Activated naive CD8-positive, alpha-beta T cell (primary cell): ENCODE results near the gene CDKN1C.
A peak's percentile ranks its signal among the peaks of the same experiment; 100 is the strongest.

ENCODE experiments used
- H3K27ac Mint-ChIP-seq: one replicate; pipeline ENCODE4 v1.8.0; 2021; ENCODE audit warnings: mixed read lengths
- H3K27me3 Mint-ChIP-seq: one replicate; pipeline ENCODE4 v1.8.0; 2021; ENCODE audit warnings: mixed read lengths
- H3K36me3 Mint-ChIP-seq: one replicate; pipeline ENCODE4 v1.8.0; 2021; ENCODE audit warnings: mixed read lengths
- H3K4me1 Mint-ChIP-seq: one replicate; pipeline ENCODE4 v1.8.0; 2021; ENCODE audit warnings: low read depth, mixed read lengths
- H3K4me3 Mint-ChIP-seq: one replicate; pipeline ENCODE4 v1.8.0; 2021; ENCODE audit warnings: mild to moderate bottlenecking, mixed read lengths
- H3K9me3 Mint-ChIP-seq: one replicate; pipeline ENCODE4 v1.8.0; 2021; ENCODE audit warnings: low read depth, mixed read lengths

CDKN1C gene

DNA sequence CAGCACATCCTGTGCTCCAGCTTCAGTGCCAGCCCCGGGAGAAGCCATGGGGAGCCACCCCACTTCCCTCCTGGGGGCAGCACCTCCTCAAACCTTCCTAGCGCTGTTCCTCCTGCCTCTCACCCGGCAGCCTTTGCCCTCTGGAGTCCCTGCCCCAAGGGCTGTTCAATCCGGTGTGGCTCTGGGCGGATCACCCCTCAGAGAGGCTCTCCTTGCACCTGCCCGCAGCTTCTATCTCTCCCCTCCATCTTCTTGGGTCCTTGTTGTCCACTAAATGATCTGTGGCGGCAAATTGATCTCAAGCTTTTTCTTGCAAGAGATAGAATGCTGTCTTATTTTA lies 18.1 kb upstream of the CDKN1C start:
- H3K27me3 Mint-ChIP-seq: no peaks in the 10 kb centered on the region
- H3K9me3 Mint-ChIP-seq: no peaks in the 10 kb centered on the region

DNA sequence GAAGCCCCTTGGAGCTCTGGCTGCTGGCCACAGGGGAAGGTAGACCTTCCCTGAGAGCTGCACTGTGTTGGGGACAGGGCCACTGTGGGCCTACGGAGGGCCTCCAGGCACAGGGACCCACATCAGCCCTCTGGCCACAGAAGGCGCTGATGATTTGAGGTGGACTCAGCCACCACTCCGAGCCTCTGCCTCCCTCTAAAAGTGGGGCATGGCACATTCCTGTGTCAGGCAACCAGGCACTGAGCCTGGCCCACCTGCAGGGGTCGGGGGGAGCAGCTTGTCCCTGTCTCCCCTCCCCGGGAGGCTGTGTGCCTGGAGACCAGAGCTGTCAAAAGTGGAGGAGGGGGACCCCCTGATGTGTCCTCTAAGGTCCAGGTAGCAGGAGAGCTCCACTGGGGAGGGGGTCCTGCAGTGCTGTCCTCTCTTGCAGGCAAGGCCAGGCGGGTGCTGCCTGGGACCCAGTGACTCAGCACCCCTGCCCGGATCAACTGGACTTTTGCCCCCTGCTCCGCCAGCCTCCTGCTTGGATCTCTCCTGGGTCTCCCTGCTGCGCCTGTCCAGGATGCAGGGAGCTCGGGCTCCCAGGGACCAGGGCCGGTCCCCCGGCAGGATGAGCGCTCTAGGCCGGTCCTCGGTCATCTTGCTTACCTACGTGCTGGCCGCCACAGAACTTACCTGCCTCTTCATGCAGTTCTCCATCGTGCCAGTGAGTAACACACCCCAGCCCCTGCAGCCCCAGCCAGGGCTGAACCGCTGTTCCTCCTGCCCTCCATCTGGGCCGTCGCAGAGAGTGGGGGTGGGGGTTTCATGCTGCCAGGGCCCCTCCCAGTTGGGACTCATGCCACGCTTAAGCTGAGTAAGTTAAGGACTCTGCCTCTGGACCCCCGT lies 17.5 kb upstream of the CDKN1C start:
- peak overlapping the region; percentile 69 for H3K4me3 Mint-ChIP-seq
- H3K27ac Mint-ChIP-seq: no peak overlapping the region
- H3K27me3 Mint-ChIP-seq: no peaks in the 10 kb centered on the region
- no peaks in the 10 kb centered on the region for H3K9me3 Mint-ChIP-seq
- H3K36me3 Mint-ChIP-seq: peaks cover 14% of the 10 kb centered on the region
- H3K4me1 Mint-ChIP-seq: peaks cover 35% of the 10 kb centered on the region

More for the DNA sequence above, 18.1 kb upstream of the CDKN1C start:
- Mint-ChIP-seq H3K36me3 (peaks cover 14% of the 10 kb centered on the region), H3K4me1 (peaks cover 29% of the 10 kb centered on the region), H3K4me3 (peak overlapping the region; percentile 69), H3K27ac (no peak overlapping the region)

DNA sequence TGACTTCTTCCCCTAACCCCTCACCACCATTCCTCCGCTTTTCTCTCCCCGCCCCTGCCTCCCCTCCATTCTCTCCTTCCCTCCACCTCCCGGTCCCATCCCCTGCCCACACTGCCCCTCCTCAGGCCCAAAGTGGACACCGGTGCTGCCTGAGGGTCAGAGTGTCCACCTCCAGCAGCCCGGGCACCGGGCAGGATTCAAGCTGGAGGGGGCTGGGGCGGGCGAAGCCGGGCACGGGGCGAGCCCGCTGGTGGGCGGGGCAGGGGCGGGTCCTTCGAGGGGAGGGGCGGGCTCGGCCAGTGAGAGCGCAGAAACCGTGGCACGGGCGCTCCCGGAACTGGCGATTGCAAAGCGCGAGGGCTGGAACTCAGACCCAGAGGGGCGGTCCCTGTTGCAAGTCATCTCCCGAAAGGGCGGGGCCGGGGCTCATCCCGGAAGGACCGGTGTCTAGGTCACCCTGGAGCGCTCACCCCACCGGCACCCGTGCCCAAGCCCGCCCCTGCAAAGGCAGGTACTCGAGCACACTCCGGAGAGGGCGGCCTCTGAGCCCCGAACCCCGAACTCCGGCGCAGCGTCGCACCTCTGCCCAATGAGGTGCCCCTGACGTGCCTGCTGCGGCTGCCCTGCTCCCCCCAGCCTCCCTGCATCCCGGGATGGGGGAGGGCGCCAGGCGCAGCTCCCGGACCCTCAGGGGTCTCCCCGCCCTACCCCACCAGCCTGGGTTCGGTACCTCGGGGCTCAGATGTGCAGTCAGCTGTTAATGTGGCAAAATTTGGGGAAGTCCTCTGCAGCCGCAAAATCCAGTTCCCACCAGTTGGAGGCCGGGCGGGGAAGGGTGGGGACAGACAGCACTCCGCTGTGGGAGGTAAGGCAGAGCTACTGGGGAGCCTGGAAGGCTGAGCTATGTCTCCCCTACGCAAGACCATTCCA lies 16.5 kb upstream of the CDKN1C start:
- peak overlapping the region; percentile 67 for H3K4me3 Mint-ChIP-seq
- peaks cover 39% of the 10 kb centered on the region for H3K4me1 Mint-ChIP-seq
- H3K36me3 Mint-ChIP-seq: peaks cover 14% of the 10 kb centered on the region
- H3K27ac Mint-ChIP-seq: no peak overlapping the region
- H3K9me3 Mint-ChIP-seq: no peaks in the 10 kb centered on the region
- no peaks in the 10 kb centered on the region for H3K27me3 Mint-ChIP-seq

DNA sequence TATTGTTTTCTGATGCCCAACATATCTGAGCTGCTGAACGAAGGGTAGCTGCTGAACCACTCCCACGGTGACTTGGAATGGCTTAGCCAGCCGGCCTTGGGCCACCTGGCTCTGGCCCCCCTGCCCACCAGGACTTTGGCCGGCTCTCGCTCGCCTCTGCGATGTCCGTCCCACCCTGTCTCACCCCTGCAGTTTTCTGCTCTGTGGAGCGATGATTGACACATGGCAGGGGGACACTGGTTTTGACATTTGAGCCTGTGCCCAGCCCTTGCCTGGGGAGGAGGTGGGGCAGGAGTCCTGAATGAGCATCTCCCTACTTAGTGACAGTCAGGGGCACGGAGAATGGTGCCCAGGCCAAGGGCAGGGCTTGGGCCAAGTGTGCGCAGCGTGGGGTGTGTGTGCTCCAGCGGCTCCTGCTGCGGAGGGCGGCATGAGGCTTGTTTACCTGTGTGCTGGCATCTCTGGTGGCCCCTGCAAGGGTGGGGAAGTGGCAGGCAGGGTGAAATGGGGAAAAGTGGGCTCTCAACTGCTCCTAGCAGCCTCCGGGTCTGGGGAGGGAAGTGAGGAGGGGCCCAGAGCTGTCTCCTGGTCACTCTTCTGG lies 15.7 kb upstream of the CDKN1C start:
- peaks cover 39% of the 10 kb centered on the region for H3K4me1 Mint-ChIP-seq

DNA sequence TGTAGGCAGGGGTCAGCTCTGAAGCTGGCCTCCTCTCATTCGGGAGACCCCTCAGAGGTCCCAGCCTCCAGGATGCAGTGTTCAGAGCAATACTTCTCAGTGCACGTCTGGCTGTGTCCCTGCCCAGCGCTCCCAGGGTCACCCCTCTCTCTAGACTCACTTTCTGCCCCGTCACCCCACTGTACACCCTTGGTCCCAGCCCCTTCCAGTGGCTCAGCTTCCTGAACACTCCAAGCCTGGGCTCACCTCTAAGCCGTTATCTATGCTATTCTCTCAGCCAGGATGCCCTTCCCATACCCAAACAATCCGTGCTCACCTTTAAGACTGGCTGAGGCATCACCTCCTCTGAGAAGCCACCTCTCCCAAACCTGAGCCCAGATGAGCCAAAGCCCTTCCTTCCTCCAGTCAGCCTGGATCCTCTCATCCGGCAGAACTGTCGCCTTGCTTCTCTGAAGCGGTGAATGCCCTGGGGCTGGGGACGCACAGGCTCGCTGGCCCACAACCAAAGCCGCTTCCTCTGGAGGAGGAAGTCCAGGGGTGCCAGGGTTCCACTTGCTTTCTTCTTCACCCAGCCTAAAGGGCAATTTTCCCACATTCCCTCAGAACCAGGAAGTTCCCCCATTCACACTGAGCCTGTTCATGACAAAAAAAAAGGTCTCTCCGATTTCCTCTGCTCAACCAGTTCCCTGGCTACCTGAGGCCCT lies 13.7 kb upstream of the CDKN1C start:
- H3K4me1 Mint-ChIP-seq: peaks cover 39% of the 10 kb centered on the region
- no peaks in the 10 kb centered on the region for H3K27me3 Mint-ChIP-seq
- no peaks in the 10 kb centered on the region for H3K9me3 Mint-ChIP-seq
- H3K36me3 Mint-ChIP-seq: peaks cover 2% of the 10 kb centered on the region
- peak overlapping the region; percentile 72 for H3K4me3 Mint-ChIP-seq
- H3K27ac Mint-ChIP-seq: peak overlapping the region; percentile 88

More for the DNA sequence above, 15.7 kb upstream of the CDKN1C start:
- peak overlapping the region; percentile 66 for H3K4me3 Mint-ChIP-seq
- peaks cover 14% of the 10 kb centered on the region for H3K36me3 Mint-ChIP-seq
- H3K27me3 Mint-ChIP-seq: no peaks in the 10 kb centered on the region
- no peaks in the 10 kb centered on the region for H3K9me3 Mint-ChIP-seq
- H3K27ac Mint-ChIP-seq: no peak overlapping the region

DNA sequence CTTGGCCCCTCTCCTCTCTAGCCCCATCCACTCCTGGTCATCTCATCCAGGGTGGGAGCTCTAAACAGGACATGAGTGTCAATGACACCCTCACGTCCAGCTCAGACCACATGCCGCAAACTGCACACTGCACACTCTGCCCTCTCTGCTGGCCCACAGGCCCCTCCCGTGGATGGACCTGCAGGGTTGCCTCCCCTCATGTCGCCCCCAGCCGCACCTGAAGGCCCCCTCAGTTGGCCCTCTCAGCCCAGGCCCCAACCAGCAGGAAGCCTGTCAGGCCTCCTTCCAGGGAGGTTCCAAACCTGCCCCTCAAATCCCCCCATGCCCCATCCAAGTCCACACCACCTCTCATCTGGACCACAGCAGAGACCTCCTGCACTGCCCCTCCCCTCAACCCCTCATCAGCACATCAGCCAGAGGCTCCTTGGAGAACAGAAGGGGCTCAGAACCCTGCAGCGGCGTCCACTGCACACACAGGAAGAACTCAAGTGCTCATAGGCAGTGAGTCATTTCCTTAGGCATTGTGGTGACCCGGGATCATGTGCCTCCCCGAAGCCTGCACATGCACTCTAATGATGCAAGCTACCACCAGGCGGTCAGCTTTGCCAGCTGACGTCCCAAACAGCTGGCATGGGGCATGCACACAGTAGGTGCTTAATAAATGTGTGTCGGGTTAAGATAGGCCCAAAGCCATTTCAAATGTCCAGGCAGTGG lies 12.9 kb upstream of the CDKN1C start:
- H3K4me1 Mint-ChIP-seq: peaks cover 35% of the 10 kb centered on the region
- no peaks in the 10 kb centered on the region for H3K27me3 Mint-ChIP-seq
- peak overlapping the region; percentile 90 for H3K27ac Mint-ChIP-seq
- peak overlapping the region; percentile 72 for H3K4me3 Mint-ChIP-seq
- H3K36me3 Mint-ChIP-seq: no peaks in the 10 kb centered on the region
- H3K9me3 Mint-ChIP-seq: no peaks in the 10 kb centered on the region

DNA sequence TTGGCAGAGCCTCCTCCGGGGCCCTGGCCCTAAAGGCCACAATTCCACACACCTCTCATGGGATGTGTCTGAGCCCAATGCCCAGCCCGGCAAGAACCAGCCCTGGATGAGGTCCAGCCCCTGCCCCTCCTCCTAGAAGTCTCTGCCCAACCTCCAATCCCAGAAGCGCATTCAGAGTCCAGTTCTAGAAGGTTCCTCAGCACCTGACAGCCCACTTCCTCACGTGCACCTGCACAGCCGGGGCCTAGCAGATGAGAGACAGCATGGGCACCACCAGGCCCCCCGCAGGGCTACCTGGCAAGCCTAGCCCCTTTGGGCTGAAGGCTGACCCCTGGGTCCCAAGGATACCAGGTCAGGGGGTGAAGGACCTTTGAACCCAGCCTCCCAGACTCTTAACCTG lies 11.5 kb upstream of the CDKN1C start:
- Mint-ChIP-seq H3K4me1 (peaks cover 40% of the 10 kb centered on the region), H3K36me3 (no peaks in the 10 kb centered on the region), H3K27me3 (no peaks in the 10 kb centered on the region), H3K9me3 (no peaks in the 10 kb centered on the region), H3K27ac (no peak overlapping the region), H3K4me3 (no peak overlapping the region)

DNA sequence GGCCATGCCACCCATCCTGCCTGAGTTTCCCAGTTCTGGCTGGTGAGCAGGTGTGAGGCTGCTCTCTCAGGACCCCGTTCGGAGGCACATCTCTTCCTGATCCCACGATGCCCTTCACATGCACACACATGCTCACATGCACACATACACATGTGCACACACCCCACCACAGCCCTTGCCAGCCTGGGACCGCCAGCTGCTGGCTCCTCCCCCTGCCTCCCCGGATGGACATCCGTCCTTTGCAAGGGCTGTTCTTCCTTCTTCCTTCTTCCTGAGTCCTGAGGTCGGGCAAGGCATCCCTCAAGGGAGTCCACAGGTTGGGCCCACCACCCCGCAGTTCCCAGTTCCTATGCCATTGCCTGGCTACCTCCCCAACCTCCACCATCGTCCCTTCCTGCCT lies 10.5 kb upstream of the CDKN1C start:
- Mint-ChIP-seq H3K4me1 (peaks cover 46% of the 10 kb centered on the region), H3K9me3 (no peaks in the 10 kb centered on the region), H3K36me3 (no peaks in the 10 kb centered on the region), H3K4me3 (no peak overlapping the region), H3K27ac (no peak overlapping the region), H3K27me3 (no peaks in the 10 kb centered on the region)

DNA sequence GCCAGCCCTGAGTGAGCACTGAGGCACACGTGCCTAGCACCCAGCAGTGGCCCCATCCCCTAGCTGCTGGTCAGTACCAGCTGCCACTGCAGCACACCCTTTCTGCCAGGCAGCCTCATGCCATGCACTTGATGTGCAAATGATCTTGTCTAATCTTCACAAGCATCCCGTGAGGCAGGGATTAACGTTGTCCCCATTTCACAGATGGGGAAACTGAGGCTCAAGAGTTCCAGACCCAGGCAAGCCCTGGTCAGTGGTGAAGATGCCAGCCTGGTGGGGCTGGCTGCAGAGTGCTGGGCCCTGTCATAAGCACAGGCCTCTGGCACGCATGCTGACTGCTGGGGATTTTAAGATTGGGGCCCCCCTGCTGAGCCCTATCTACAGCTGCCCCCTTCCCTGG lies 8.4 kb upstream of the CDKN1C start:
- Mint-ChIP-seq H3K4me3 (peak overlapping the region; percentile 2), H3K4me1 (peaks cover 30% of the 10 kb centered on the region), H3K27ac (no peak overlapping the region)

DNA sequence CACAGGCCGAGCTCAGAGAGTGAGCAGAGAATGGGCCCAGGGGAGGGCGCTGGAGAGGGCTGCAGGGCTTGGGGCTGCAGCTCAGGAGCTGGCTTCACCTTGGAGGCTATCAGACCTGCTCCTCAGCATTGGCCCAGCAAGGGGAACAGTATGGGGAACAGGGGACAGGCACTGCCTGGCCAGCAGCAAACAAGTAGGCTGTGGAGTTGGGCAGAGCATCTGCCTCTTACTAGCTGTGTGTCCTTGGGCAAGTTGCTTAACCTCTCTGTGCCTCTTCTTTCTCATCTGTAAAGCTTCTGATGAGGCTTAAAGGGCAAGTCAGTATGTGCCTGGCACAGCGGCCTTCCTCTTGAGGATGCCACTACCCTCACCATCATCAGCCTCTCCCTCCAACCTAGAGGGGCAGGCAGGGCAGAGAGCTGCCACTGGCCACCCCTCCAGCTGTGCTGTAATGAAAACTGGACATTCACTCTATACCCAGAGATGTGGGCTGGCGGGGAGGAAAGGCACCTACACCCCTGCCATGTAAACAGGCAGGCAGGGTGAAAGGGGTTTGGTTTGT lies 7.5 kb upstream of the CDKN1C start:
- Mint-ChIP-seq H3K4me1 (peaks cover 25% of the 10 kb centered on the region), H3K27ac (peak overlapping the region; percentile 83)

More for the DNA sequence above, 8.4 kb upstream of the CDKN1C start:
- no peaks in the 10 kb centered on the region for H3K36me3 Mint-ChIP-seq
- H3K27me3 Mint-ChIP-seq: no peaks in the 10 kb centered on the region
- H3K9me3 Mint-ChIP-seq: no peaks in the 10 kb centered on the region

DNA sequence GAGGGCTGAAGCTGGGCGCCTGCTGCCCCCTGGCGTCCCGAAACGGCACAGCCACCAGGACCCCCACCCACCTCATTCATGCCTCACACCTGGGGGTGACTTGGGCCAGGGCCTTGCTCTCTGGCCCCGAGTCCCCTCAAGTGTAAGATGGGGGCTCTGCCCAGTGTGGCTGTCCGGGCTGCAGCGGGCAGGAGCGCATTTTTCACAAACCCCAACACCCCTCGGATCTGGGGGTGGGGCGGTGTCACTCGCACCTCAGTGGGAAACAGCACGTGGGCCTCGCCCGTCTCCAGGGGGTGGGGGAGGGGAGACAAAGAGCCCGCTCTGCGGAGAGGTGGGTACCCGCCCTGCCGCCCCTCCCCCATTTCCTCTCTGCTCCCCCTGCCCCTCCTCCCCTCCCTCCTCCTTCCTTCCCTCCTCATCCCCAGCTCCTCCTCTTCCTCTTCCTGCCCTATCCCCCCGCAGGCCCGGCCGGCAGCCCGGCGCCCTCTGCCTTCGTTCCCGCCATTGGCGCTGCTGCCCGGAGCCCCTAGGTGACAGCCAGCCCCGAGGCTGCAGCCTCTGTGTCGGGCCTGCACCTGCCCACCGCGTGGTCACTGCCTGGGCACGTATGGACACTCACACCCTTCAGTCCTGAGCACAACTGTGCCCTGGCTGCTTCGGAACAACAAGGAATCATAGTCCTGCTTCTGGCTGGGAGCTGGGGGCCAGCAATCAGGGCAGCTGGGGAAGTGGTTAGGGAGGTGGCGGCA lies 6.8 kb upstream of the CDKN1C start:
- peak overlapping the region; percentile 83 for H3K27ac Mint-ChIP-seq
- no peaks in the 10 kb centered on the region for H3K9me3 Mint-ChIP-seq
- peak overlapping the region; percentile 77 for H3K4me3 Mint-ChIP-seq
- H3K36me3 Mint-ChIP-seq: no peaks in the 10 kb centered on the region
- peaks cover 21% of the 10 kb centered on the region for H3K4me1 Mint-ChIP-seq
- H3K27me3 Mint-ChIP-seq: no peaks in the 10 kb centered on the region

More for the DNA sequence above, 7.5 kb upstream of the CDKN1C start:
- H3K36me3 Mint-ChIP-seq: no peaks in the 10 kb centered on the region
- no peaks in the 10 kb centered on the region for H3K27me3 Mint-ChIP-seq
- H3K4me3 Mint-ChIP-seq: peak overlapping the region; percentile 77
- H3K9me3 Mint-ChIP-seq: no peaks in the 10 kb centered on the region

DNA sequence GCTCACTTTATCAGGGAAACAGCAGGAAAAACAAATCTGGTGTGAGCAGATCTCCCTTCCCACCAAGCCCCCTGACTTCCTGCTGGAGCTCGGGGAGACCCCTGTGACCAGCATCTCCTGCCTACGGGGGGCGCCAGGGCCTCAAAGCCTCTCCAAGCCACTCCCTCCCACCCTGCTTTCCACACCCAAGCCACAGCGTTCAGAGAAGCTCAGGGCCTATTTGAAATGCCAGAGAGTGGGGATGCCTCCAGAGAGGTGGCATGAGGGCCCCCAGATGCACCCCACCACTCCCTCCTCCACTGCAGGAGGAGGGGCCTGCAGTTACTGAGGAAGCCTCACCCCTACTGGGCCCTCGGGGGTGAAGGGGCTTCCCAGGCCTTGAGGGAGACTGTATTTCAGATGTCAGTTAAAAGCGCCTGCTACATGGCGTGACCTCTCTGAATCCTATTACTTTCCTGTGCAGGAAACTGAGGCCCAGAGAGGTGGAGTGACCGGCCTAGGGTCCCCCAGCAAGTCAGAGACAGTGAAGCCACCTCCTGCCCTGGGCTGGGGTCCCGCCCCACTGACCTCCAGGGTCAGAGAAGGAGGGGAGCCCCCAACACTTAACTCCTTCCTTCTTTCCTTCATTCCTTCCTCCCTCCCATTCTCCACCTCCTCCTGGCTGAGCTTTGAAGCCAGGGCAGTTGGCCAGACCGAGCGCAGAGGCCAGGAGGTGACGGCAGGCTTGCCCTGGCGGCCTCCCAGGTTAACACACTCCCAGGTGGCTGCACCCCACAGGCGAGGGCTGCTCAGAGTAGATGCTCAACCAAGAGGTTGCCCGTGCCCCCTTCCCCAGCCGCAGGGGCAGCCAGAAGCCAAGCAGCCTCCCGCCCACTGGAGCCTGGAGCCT lies 6.0 kb upstream of the CDKN1C start:
- H3K9me3 Mint-ChIP-seq: no peaks in the 10 kb centered on the region
- H3K27ac Mint-ChIP-seq: peak overlapping the region; percentile 61
- H3K4me1 Mint-ChIP-seq: peaks cover 25% of the 10 kb centered on the region
- peak overlapping the region; percentile 65 for H3K4me3 Mint-ChIP-seq
- H3K36me3 Mint-ChIP-seq: no peaks in the 10 kb centered on the region
- no peaks in the 10 kb centered on the region for H3K27me3 Mint-ChIP-seq
